HepG2 (cell line): ENCODE data around the gene HOXC11. TPM values are rescaled to one million over a fixed set of nuclear protein-coding genes. Genes with fewer than 3 reads are reported as not detected.

Source experiments
- CBFB ChIP-seq: sonication (generic); formaldehyde crosslinking; IDR thresholded peaks from 2 replicates; pipeline ENCODE4 v1.4.0; 2020; ENCODE audit warnings: missing genetic modification reagents
- CEBPG ChIP-seq: IDR thresholded peaks from 2 replicates; pipeline ENCODE4 v1.6.1; 2016
- CEBPZ ChIP-seq: IDR thresholded peaks from 2 replicates; pipeline ENCODE4 v1.6.1; 2012; ENCODE audit warnings: low read length, improper control_type of control experiment
- CHCHD3 ChIP-seq: sonication (generic); formaldehyde crosslinking; IDR thresholded peaks from 2 replicates; pipeline ENCODE4 v1.8.0; 2022; ENCODE audit warnings: mild to moderate bottlenecking, missing genetic modification reagents, moderate library complexity
- ELF4 ChIP-seq: sonication (generic); formaldehyde crosslinking; IDR thresholded peaks from 2 replicates; pipeline ENCODE4 v1.5.0; 2020; ENCODE audit warnings: missing genetic modification reagents, mild to moderate bottlenecking, moderate library complexity, borderline replicate concordance
- HMG20B ChIP-seq: conservative IDR thresholded peaks from 2 replicates; pipeline ENCODE4 v1.6.1; 2016; ENCODE audit warnings: missing genetic modification reagents, missing compliant biosample characterization
- HOXD1 ChIP-seq: sonication (generic); formaldehyde crosslinking; IDR thresholded peaks from 2 replicates; pipeline ENCODE4 v1.5.0; 2020; ENCODE audit warnings: missing genetic modification reagents
- KDM2A ChIP-seq: sonication (generic); formaldehyde crosslinking; IDR thresholded peaks from 2 replicates; pipeline ENCODE4 v1.4.0; 2020; ENCODE audit warnings: low read depth, missing genetic modification reagents, borderline replicate concordance
- MEF2D ChIP-seq: sonication (generic); formaldehyde crosslinking; IDR thresholded peaks from 2 replicates; pipeline ENCODE4 v1.5.1; 2020; ENCODE audit warnings: mild to moderate bottlenecking, missing genetic modification reagents
- MXD3 ChIP-seq: IDR thresholded peaks from 2 replicates; pipeline ENCODE4 v1.6.1; 2016; ENCODE audit warnings: mild to moderate bottlenecking, missing biosample characterization, missing genetic modification reagents
- PATZ1 ChIP-seq: sonication (generic); formaldehyde crosslinking; IDR thresholded peaks from 2 replicates; pipeline ENCODE4 v1.4.0; 2020; ENCODE audit warnings: missing genetic modification reagents
- PITX1 ChIP-seq: sonication (generic); formaldehyde crosslinking; IDR thresholded peaks from 2 replicates; pipeline ENCODE4 v1.5.1; 2020; ENCODE audit warnings: mild to moderate bottlenecking, missing genetic modification reagents
- RARA ChIP-seq: IDR thresholded peaks from 2 replicates; pipeline ENCODE4 v1.6.1; 2016; ENCODE audit warnings: missing genetic modification reagents, missing compliant biosample characterization
- STAT5B ChIP-seq: sonication (generic); formaldehyde crosslinking; IDR thresholded peaks from 2 replicates; pipeline ENCODE4 v1.4.0; 2020; ENCODE audit warnings: missing genetic modification reagents
- ZNF18 ChIP-seq: sonication (generic); formaldehyde crosslinking; IDR thresholded peaks from 2 replicates; pipeline ENCODE4 v1.8.0; 2022; ENCODE audit warnings: mild to moderate bottlenecking, missing genetic modification reagents; ENCODE audit not compliant: insufficient replicate concordance
- ZNF30 ChIP-seq: sonication (generic); formaldehyde crosslinking; IDR thresholded peaks from 2 replicates; pipeline ENCODE4 v1.5.0; 2020; ENCODE audit warnings: mild to moderate bottlenecking, missing genetic modification reagents
- ZNF740 ChIP-seq: sonication (generic); formaldehyde crosslinking; IDR thresholded peaks from 2 replicates; pipeline ENCODE4 v1.4.0; 2020; ENCODE audit warnings: missing genetic modification reagents
- ZNF761 ChIP-seq: sonication (generic); formaldehyde crosslinking; conservative IDR thresholded peaks from 2 replicates; pipeline ENCODE4 v1.4.0; 2020; ENCODE audit warnings: mild to moderate bottlenecking, missing genetic modification reagents
- ZNF770 ChIP-seq: sonication (generic); formaldehyde crosslinking; IDR thresholded peaks from 2 replicates; pipeline ENCODE4 v1.5.0; 2020; ENCODE audit warnings: mild to moderate bottlenecking, missing genetic modification reagents
- polyA plus RNA-seq, 8 experiments: library from polyadenylated mRNA; depleted of rRNA in 3 of 8; stranded (reverse) in 7 of 8; unstranded in 1 of 8; fragments of >200 nt; fragmentation: Illumina TruSeq in 4 of 8; extraction: Trizol in 4 of 8; gene quantifications; 2 replicates each; pipeline versions ENCODE4 v1.2.1 to v1.2.3, GENCODE V29; 2011 to 2016; ENCODE audit warnings: low read depth in 4 of 8, missing spikeins in 1 of 8, mixed read lengths in 1 of 8; ENCODE audit not compliant: insufficient read depth in 1 of 8
- total RNA-seq, 5 experiments: library from RNA; depleted of rRNA; stranded (reverse); fragments of >200 nt; fragmentation: Illumina TruSeq; extraction: Trizol; gene quantifications; 2 replicates each; pipeline ENCODE4 v1.2.3, GENCODE V29; 2016; ENCODE audit warnings: low read depth in 1 of 5

HOXC11 gene
- total and polyA plus RNA-seq, 2 of the 13 experiments (the other 11 are each of a cell fraction or from before 2014, with no cell fraction given), result not detected

GRCh38 chr12:54000116-54001114, 27.5 kb downstream of the HOXC11 start, which contains the start of gene HOXC9 (continued):
- TF ChIP-seq RARA (CRISPR knock-in tag) (no peak), ZNF770 (CRISPR knock-in tag) (no peak), ZNF18 (CRISPR knock-in tag) (no peak), KDM2A (CRISPR knock-in tag) (peak; percentile 38; the same call in 1 of the 2 replicates), CHCHD3 (CRISPR knock-in tag) (no peak), MXD3 (CRISPR knock-in tag) (0 out of 2 replicates have a peak, but pooled peaks have one; percentile 44), CEBPZ (no peak), ZNF761 (no peak), CBFB (CRISPR knock-in tag) (no peak), ZNF30 (CRISPR knock-in tag) (no peak), PATZ1 (CRISPR knock-in tag) (peak; percentile 26; the same call in 1 of the 2 replicates), ELF4 (CRISPR knock-in tag) (no peak), CEBPG (CRISPR knock-in tag) (no peak), MEF2D (no peak), STAT5B (CRISPR knock-in tag) (no peak), HMG20B (no peak), HOXD1 (peak; percentile 58; the same call in 1 of the 2 replicates), PITX1 (CRISPR knock-in tag) (no peak), ZNF740 (CRISPR knock-in tag) (no peak)
